Prostate gland (tissue), 2 donors: ENCODE data around the gene IPO11.

ENCODE experiments used
- POLR2A ChIP-seq: fragments of 450-650 bp; IDR thresholded peaks from one replicate; pipeline ENCODE4 v1.6.1; 2016; ENCODE audit warnings: antibody characterized with exemption, mild to moderate bottlenecking
- POLR2AphosphoS5 ChIP-seq: sonication (generic); formaldehyde crosslinking; IDR thresholded peaks from one replicate; pipeline ENCODE4 v1.6.1; 2017; ENCODE audit warnings: antibody characterized with exemption
- TF ChIP-seq, protein P1 (sequence below), 4 experiments: fragments of 200-600 bp in 2 of 4; fragments of 450-650 bp in 2 of 4; sonication (generic) in 2 of 4; IDR thresholded peaks; 1 replicate in 3 of 4; 2 replicates in 1 of 4; pipeline ENCODE4 v1.5.1; 2016 to 2019; ENCODE audit warnings: antibody characterized with exemption in 4 of 4, mild to moderate bottlenecking in 2 of 4, moderate library complexity in 2 of 4

DNA sequence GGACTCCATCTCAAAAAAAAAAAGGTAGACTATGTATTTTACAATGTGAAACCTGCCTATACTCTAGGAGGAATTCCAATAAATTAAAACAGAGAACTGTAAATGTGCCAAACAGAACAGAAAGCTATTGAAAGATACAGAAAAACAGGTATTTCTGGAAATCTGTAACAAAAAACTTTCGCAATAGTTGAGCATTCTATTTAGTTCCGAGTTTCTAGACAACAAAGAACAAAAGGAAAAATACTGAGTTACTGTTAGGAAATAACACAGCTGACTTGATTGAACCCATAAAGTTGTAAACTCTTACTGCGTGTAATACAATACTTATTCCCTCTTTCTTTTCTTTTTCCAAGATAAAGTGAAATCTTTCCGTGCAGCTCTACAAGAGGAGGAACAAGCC, 27.4 kb upstream of the IPO11 start:
- TF ChIP-seq, protein P1, sequence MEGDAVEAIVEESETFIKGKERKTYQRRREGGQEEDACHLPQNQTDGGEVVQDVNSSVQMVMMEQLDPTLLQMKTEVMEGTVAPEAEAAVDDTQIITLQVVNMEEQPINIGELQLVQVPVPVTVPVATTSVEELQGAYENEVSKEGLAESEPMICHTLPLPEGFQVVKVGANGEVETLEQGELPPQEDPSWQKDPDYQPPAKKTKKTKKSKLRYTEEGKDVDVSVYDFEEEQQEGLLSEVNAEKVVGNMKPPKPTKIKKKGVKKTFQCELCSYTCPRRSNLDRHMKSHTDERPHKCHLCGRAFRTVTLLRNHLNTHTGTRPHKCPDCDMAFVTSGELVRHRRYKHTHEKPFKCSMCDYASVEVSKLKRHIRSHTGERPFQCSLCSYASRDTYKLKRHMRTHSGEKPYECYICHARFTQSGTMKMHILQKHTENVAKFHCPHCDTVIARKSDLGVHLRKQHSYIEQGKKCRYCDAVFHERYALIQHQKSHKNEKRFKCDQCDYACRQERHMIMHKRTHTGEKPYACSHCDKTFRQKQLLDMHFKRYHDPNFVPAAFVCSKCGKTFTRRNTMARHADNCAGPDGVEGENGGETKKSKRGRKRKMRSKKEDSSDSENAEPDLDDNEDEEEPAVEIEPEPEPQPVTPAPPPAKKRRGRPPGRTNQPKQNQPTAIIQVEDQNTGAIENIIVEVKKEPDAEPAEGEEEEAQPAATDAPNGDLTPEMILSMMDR (IDR thresholded peaks at IDR 0.05), result no peak
- TF ChIP-seq POLR2A, result no peak
- TF ChIP-seq POLR2AphosphoS5, result no peak
